Activated T-cell treated with anti-CD3 and anti-CD28 coated beads, Interleukin-2, amount 50 U/mL, for 4 hours (primary cell): Measurements from ENCODE around the gene ARMH1. TPM values are rescaled to one million over a fixed set of nuclear protein-coding genes. Genes with fewer than 3 reads are reported as not detected.

Source experiments
- ATAC-seq, 2 donors: fragments of 200-7000 bp; cut with Tn5 transposase; one replicate each; pipeline ENCODE4 v1.10.0; 2021
- DNase-seq: peaks from one replicate; pipeline ENCODE4 v3.0.0-alpha.2; 2020
- H3K27me3 Mint-ChIP-seq: one replicate; pipeline ENCODE4 v1.8.0; 2021; ENCODE audit warnings: low read depth, mixed read lengths
- H3K36me3 Mint-ChIP-seq: one replicate; pipeline ENCODE4 v1.8.0; 2022; ENCODE audit warnings: mixed read lengths; ENCODE audit not compliant: insufficient read depth
- H3K4me1 Mint-ChIP-seq: one replicate; pipeline ENCODE4 v1.8.0; 2021; ENCODE audit warnings: low read depth, mixed read lengths
- H3K4me3 Mint-ChIP-seq: one replicate; pipeline ENCODE4 v1.8.0; 2021; ENCODE audit warnings: mild to moderate bottlenecking, moderate library complexity, mixed read lengths
- H3K9me3 Mint-ChIP-seq: one replicate; pipeline ENCODE4 v1.8.0; 2021; ENCODE audit warnings: mixed read lengths
- total RNA-seq, 3 donors: library from RNA; stranded (reverse); gene quantifications; one replicate each; pipeline ENCODE4 v1.2.1, GENCODE V29; 2021

The ARMH1 gene
- total RNA-seq, 3 donors from 2014 or later: 29.4 to 57.2 (median 49.5) TPM

- peaks cover 3% of the 10 kb centered on the region for H3K4me1 Mint-ChIP-seq
- peaks cover 44% of the 10 kb centered on the region for H3K36me3 Mint-ChIP-seq
- ATAC-seq (no peak), DNase-seq (no peak)
- H3K27me3 Mint-ChIP-seq: no peaks in the 10 kb centered on the region
- no peak overlapping the region for H3K4me3 Mint-ChIP-seq
- no peaks in the 10 kb centered on the region for H3K9me3 Mint-ChIP-seq
Observed at GRCh38 chr1:44640200-44640853, 34.2 kb upstream of the ARMH1 start.

- DNase-seq: no peak
- H3K36me3 Mint-ChIP-seq: peaks cover 37% of the 10 kb centered on the region
Observed at GRCh38 chr1:44641126-44642102, 33.1 kb upstream of the ARMH1 start.

GRCh38 chr1:44642255-44642654 is 32.3 kb upstream of the ARMH1 start:
- DNase-seq (no peak), ATAC-seq (no peak)
- Mint-ChIP-seq H3K4me1 (no peaks in the 10 kb centered on the region), H3K36me3 (peaks cover 33% of the 10 kb centered on the region), H3K9me3 (no peaks in the 10 kb centered on the region), H3K4me3 (no peak overlapping the region), H3K27me3 (no peaks in the 10 kb centered on the region)

More at GRCh38 chr1:44641126-44642102, 33.1 kb upstream of the ARMH1 start:
- Mint-ChIP-seq H3K27me3 (no peaks in the 10 kb centered on the region), H3K4me1 (no peaks in the 10 kb centered on the region), H3K4me3 (no peak overlapping the region), H3K9me3 (no peaks in the 10 kb centered on the region)
- ATAC-seq: no peak

GRCh38 chr1:44642925-44643324 is 31.6 kb upstream of the ARMH1 start:
- no peaks in the 10 kb centered on the region for H3K9me3 Mint-ChIP-seq
- H3K4me1 Mint-ChIP-seq: no peaks in the 10 kb centered on the region
- no peak for DNase-seq
- no peak overlapping the region for H3K4me3 Mint-ChIP-seq
- H3K27me3 Mint-ChIP-seq: no peaks in the 10 kb centered on the region
- ATAC-seq: no peak
- peaks cover 31% of the 10 kb centered on the region for H3K36me3 Mint-ChIP-seq

GRCh38 chr1:44643721-44644334 is 30.7 kb upstream of the ARMH1 start:
- ATAC-seq (no peak), DNase-seq (no peak)
- peaks cover 26% of the 10 kb centered on the region for H3K36me3 Mint-ChIP-seq
- no peaks in the 10 kb centered on the region for H3K27me3 Mint-ChIP-seq
- no peak overlapping the region for H3K4me3 Mint-ChIP-seq
- H3K9me3 Mint-ChIP-seq: no peaks in the 10 kb centered on the region
- H3K4me1 Mint-ChIP-seq: no peaks in the 10 kb centered on the region

GRCh38 chr1:44644806-44645205 is 29.7 kb upstream of the ARMH1 start:
- Mint-ChIP-seq H3K27me3 (no peaks in the 10 kb centered on the region), H3K9me3 (no peaks in the 10 kb centered on the region), H3K36me3 (peaks cover 32% of the 10 kb centered on the region), H3K4me3 (no peak overlapping the region), H3K4me1 (no peaks in the 10 kb centered on the region)
- ATAC-seq: no peak
- no peak for DNase-seq

GRCh38 chr1:44645476-44646244 is 28.9 kb upstream of the ARMH1 start:
- DNase-seq (no peak), ATAC-seq (no peak)
- H3K36me3 Mint-ChIP-seq: peaks cover 35% of the 10 kb centered on the region
- H3K27me3 Mint-ChIP-seq: no peaks in the 10 kb centered on the region
- no peaks in the 10 kb centered on the region for H3K9me3 Mint-ChIP-seq
- no peak overlapping the region for H3K4me3 Mint-ChIP-seq
- H3K4me1 Mint-ChIP-seq: no peaks in the 10 kb centered on the region

- ATAC-seq (no peak), DNase-seq (no peak)
- H3K9me3 Mint-ChIP-seq: no peaks in the 10 kb centered on the region
- H3K4me1 Mint-ChIP-seq: no peaks in the 10 kb centered on the region
- no peaks in the 10 kb centered on the region for H3K27me3 Mint-ChIP-seq
- H3K36me3 Mint-ChIP-seq: peaks cover 40% of the 10 kb centered on the region
- no peak overlapping the region for H3K4me3 Mint-ChIP-seq
Observed at GRCh38 chr1:44646261-44647110, 28.0 kb upstream of the ARMH1 start.

- ATAC-seq (no peak), DNase-seq (no peak)
- no peaks in the 10 kb centered on the region for H3K4me1 Mint-ChIP-seq
- H3K4me3 Mint-ChIP-seq: no peak overlapping the region
- no peaks in the 10 kb centered on the region for H3K27me3 Mint-ChIP-seq
- H3K9me3 Mint-ChIP-seq: no peaks in the 10 kb centered on the region
- peaks cover 31% of the 10 kb centered on the region for H3K36me3 Mint-ChIP-seq
Observed at GRCh38 chr1:44647896-44648295, 26.6 kb upstream of the ARMH1 start.

GRCh38 chr1:44648529-44649250 is 25.8 kb upstream of the ARMH1 start:
- H3K36me3 Mint-ChIP-seq: peaks cover 26% of the 10 kb centered on the region

GRCh38 chr1:44649788-44650158 is 24.7 kb upstream of the ARMH1 start:
- no peak overlapping the region for H3K4me3 Mint-ChIP-seq
- H3K36me3 Mint-ChIP-seq: peaks cover 23% of the 10 kb centered on the region
- no peaks in the 10 kb centered on the region for H3K27me3 Mint-ChIP-seq
- DNase-seq (no peak), ATAC-seq (no peak)
- H3K9me3 Mint-ChIP-seq: no peaks in the 10 kb centered on the region
- no peaks in the 10 kb centered on the region for H3K4me1 Mint-ChIP-seq

More at GRCh38 chr1:44648529-44649250, 25.8 kb upstream of the ARMH1 start:
- Mint-ChIP-seq H3K4me1 (no peaks in the 10 kb centered on the region), H3K27me3 (no peaks in the 10 kb centered on the region), H3K9me3 (no peaks in the 10 kb centered on the region), H3K4me3 (no peak overlapping the region)
- ATAC-seq (no peak), DNase-seq (no peak)

GRCh38 chr1:44650159-44650831 is 24.2 kb upstream of the ARMH1 start:
- Mint-ChIP-seq H3K27me3 (no peaks in the 10 kb centered on the region), H3K4me1 (no peaks in the 10 kb centered on the region), H3K36me3 (peaks cover 20% of the 10 kb centered on the region), H3K4me3 (no peak overlapping the region), H3K9me3 (no peaks in the 10 kb centered on the region)
- ATAC-seq: no peak
- DNase-seq: no peak
